Activated naive CD8-positive, alpha-beta T cell (primary cell): Measurements from ENCODE around the gene RIC8B.
A peak's percentile ranks its signal among the peaks of the same experiment; 100 is the strongest.
"Not testable (repeated sequence)": the region's sequence is repeated elsewhere in the genome, so short reads cannot be mapped to it uniquely, and the experiment has no call there.

Source experiments
- H3K27ac Mint-ChIP-seq: one replicate; pipeline ENCODE4 v1.8.0; 2021; ENCODE audit warnings: mixed read lengths
- H3K27me3 Mint-ChIP-seq: one replicate; pipeline ENCODE4 v1.8.0; 2021; ENCODE audit warnings: mixed read lengths
- H3K36me3 Mint-ChIP-seq: one replicate; pipeline ENCODE4 v1.8.0; 2021; ENCODE audit warnings: mixed read lengths
- H3K4me1 Mint-ChIP-seq: one replicate; pipeline ENCODE4 v1.8.0; 2021; ENCODE audit warnings: low read depth, mixed read lengths
- H3K4me3 Mint-ChIP-seq: one replicate; pipeline ENCODE4 v1.8.0; 2021; ENCODE audit warnings: mild to moderate bottlenecking, mixed read lengths
- H3K9me3 Mint-ChIP-seq: one replicate; pipeline ENCODE4 v1.8.0; 2021; ENCODE audit warnings: low read depth, mixed read lengths

RIC8B gene

DNA sequence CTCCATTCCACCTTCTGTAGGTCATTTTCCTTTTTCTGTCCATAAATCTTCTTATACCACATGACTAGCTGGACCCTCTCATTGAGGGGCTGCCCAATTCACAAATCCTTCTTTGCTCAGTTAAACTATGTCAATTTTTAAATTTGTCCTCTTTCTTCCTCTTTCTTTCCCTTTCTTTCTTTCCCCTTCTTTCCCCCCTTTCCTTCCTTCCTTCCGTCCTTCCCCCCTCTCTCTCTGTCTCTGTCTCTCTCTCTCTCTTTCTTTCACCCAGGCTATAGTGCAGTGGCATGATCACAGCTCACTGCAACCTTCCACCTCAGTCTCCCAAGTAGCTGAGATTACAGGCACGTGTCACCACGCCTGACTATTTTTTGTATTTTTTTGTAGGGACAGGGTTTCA lies 134.1 kb downstream of the RIC8B start:
- Mint-ChIP-seq H3K27ac (no peak overlapping the region), H3K4me3 (no peak overlapping the region), H3K27me3 (peaks cover 14% of the 10 kb centered on the region), H3K9me3 (no peaks in the 10 kb centered on the region), H3K36me3 (peaks cover 6% of the 10 kb centered on the region), H3K4me1 (peaks cover 14% of the 10 kb centered on the region)

DNA sequence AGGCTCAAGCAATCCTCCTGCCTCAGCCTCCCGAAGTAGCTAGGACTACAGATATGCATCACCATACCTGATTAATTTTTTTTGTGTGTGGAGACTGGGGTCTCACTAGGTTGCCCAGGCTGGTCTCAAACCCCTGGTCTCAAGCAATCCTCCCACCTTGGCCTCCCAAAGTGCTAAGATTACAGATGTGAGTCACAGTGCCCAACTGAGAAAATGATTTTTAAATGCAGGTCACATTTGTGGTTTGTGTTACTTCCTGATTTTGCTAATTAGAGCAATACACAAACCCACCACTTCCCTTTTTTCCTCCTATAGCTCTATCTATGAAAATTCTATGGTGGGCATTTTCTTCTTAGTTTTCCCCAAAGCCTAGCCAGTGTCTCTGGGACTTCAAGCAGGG lies 135.7 kb downstream of the RIC8B start:
- H3K27me3 Mint-ChIP-seq = peaks cover 12% of the 10 kb centered on the region
- H3K27ac Mint-ChIP-seq = no peak overlapping the region
- H3K9me3 Mint-ChIP-seq = no peaks in the 10 kb centered on the region
- H3K4me3 Mint-ChIP-seq = no peak overlapping the region
- H3K4me1 Mint-ChIP-seq = peaks cover 19% of the 10 kb centered on the region
- H3K36me3 Mint-ChIP-seq = peaks cover 4% of the 10 kb centered on the region

DNA sequence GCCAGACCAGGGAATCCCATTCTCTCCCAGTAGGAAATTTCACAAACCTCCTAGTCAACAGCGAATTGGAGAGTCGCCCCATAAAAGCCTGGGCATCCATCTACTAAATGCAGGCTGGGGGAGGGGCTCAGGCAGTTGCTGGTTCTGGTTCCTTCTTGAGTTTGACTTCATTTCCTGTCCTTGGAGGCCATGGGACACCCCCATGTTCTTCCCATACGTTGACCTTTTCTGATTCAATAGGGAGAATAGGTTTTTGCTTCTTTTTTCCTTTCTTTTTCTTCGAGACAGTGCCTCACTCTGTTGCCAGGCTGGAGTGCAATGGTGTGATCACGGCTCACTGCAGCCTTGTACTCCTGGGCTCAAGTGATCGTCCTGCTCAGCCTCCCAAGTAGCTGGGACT lies 137.1 kb downstream of the RIC8B start:
- H3K27ac Mint-ChIP-seq = no peak overlapping the region
- peaks cover 8% of the 10 kb centered on the region for H3K27me3 Mint-ChIP-seq
- peaks cover 4% of the 10 kb centered on the region for H3K36me3 Mint-ChIP-seq

DNA sequence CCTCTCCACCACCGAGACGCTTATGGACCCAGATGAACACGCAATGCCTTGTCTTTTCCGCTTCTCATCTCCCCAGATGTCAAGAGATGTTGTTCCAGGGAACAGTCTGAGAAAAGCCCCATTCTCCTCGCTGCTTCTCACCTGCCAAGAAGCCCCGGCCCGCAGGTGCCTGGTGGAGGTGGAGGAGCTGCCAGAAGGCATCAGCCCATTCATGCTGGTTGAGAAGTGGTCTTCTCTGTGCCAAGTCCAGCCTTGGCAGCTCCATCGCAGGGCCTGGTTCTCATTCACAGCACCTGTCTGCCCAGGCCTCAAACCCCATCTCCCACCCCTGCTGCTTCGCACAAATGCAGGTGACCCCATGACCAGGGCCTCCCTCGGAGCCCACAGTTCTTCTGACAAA lies 139.0 kb downstream of the RIC8B start:
- Mint-ChIP-seq H3K4me3 (no peak overlapping the region), H3K36me3 (no peaks in the 10 kb centered on the region), H3K27me3 (no peaks in the 10 kb centered on the region), H3K27ac (no peak overlapping the region), H3K9me3 (no peaks in the 10 kb centered on the region), H3K4me1 (peaks cover 24% of the 10 kb centered on the region)

More for the DNA sequence above, 137.1 kb downstream of the RIC8B start:
- no peak overlapping the region for H3K4me3 Mint-ChIP-seq
- peaks cover 25% of the 10 kb centered on the region for H3K4me1 Mint-ChIP-seq
- no peaks in the 10 kb centered on the region for H3K9me3 Mint-ChIP-seq

DNA sequence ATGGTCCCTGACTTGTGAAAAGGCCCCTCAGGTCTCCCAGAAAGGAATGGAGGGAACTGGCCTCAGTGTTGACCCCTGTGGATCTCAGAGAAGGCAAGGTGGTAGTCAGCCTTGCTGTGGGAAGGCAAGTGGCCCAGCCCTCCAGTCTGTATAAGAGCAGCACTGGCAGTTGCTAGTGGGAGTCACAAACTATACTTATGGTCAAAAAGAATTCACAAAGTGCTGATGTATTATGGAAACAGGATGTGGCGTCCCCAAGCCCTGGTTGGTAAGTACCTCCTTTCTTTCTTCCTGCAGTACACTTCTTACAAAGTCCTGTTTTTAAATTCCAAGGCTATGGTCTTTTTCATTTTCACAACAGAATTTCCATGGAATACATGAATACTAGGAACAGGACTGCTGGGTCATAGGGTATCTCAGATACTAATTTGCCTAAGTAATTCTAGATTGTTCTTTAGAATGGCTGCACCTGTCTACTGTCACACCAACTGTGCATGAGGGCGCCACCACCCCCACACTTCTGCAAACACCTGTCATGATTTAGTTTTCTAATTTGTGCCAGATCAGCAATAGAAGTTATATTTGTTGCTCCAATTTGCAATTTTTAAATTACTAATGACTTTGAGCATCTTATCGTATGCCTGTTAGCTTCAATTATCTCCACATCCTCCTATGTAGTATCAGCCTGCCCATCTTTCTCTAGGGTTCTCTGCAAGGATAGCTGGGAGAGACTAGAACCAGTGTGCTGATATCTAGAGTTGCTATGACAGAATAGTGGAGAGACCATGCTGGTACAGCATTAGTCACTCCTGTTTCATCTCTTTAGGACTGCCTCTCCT lies 140.5 kb downstream of the RIC8B start:
- Mint-ChIP-seq H3K4me1 (peaks cover 25% of the 10 kb centered on the region), H3K27me3 (peaks cover 3% of the 10 kb centered on the region), H3K36me3 (no peaks in the 10 kb centered on the region), H3K9me3 (no peaks in the 10 kb centered on the region), H3K4me3 (no peak overlapping the region), H3K27ac (peak overlapping the region; percentile 25)

DNA sequence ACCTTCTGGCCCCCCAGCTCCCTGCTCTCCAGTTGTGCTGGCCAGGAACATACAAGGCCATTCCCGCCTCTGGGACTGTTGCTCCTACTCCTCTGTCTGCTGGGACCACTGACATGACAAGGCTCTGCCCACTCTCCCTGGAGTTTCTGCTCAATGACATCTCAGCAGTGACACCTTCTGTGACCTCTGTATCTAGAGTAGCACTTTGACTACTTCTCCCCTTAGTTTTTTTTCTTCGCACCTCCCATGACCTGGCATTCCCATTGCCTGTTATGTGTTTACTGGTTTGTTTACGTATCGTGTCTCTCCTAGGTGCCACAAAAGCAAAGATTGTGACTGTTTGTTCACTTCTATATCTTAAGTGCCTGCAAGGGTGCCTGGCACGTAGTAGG lies 141.1 kb downstream of the RIC8B start:
- Mint-ChIP-seq H3K27me3 (peaks cover 3% of the 10 kb centered on the region), H3K27ac (peak overlapping the region; percentile 25)

DNA sequence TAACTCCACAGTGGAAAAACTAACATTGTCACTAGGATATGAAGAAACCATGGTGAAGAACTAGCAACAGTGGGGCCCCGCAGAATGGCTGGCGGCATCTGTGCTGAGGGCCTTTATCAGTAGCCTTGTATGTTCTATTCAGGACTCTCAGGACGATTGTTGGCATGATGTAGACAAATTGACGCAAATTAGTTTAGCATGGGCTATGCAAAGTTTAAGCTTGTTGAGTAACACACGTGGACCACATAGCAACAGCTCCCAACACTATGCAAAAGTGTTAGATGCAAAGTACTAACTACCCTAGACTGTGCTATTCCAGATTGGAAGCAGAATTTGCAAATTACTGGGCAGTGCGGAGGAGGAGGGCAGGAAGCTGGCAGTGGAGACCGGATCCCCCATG lies 143.0 kb downstream of the RIC8B start:
- peaks cover 5% of the 10 kb centered on the region for H3K27me3 Mint-ChIP-seq
- H3K4me3 Mint-ChIP-seq = no peak overlapping the region
- H3K9me3 Mint-ChIP-seq = no peaks in the 10 kb centered on the region
- peaks cover 15% of the 10 kb centered on the region for H3K4me1 Mint-ChIP-seq
- no peak overlapping the region for H3K27ac Mint-ChIP-seq
- H3K36me3 Mint-ChIP-seq = no peaks in the 10 kb centered on the region

More for the DNA sequence above, 141.1 kb downstream of the RIC8B start:
- Mint-ChIP-seq H3K36me3 (no peaks in the 10 kb centered on the region), H3K4me1 (peaks cover 19% of the 10 kb centered on the region), H3K4me3 (no peak overlapping the region), H3K9me3 (no peaks in the 10 kb centered on the region)

DNA sequence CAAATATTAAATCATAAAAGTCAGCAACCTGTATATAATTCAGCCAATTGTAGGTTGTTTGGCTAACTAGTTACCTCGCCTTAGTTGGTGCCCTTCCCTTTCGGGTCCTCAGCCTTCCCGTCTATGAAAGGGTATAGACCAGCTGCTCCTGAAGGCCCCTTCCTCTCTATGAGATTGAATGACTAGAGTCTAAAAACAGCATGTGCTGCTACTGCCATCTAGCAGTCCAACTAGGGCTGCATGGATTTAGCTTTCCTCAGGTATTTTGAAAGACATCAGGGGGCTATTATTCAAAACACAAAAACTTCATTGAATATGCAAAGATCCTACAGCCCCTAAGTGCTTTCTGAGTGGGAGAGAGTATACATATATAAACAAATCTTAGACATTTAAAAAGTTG lies 144.3 kb downstream of the RIC8B start:
- H3K27me3 Mint-ChIP-seq = peaks cover 12% of the 10 kb centered on the region
- H3K27ac Mint-ChIP-seq = no peak overlapping the region

DNA sequence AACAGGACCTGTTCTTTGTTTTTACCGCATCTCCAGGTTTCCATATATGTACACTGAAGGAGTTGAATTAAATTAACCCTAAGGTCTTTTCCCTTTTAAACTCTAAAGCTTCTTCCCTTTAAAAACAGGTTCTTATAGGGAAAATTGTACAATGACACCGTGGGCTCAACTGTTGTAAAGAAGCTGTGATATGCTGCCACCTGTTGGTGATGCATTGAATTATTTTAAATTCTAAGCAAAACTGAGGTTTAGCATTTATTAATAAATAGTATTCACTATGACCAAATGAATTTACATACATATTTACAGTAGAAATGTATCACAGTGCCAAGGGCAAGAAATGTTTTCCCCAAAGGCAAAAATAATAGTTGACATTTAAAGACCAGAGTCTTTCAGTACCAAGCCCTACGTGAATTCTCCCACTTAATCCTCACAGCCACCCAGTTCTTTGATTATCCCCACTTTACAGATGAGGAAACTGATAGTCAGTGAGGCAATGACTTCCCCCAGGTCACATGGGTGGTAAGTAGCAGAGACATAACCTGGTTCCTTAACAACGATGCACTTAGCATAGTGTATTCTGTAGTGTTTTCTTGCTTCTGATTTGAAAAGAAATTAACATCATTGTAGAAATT lies 145.5 kb downstream of the RIC8B start:
- Mint-ChIP-seq H3K36me3 (no peaks in the 10 kb centered on the region), H3K9me3 (peaks cover 6% of the 10 kb centered on the region), H3K4me1 (peaks cover 10% of the 10 kb centered on the region), H3K4me3 (no peak overlapping the region), H3K27me3 (peaks cover 12% of the 10 kb centered on the region), H3K27ac (no peak overlapping the region)

More for the DNA sequence above, 144.3 kb downstream of the RIC8B start:
- H3K4me3 Mint-ChIP-seq = no peak overlapping the region
- H3K9me3 Mint-ChIP-seq = peaks cover under 1% of the 10 kb centered on the region
- H3K36me3 Mint-ChIP-seq = no peaks in the 10 kb centered on the region
- H3K4me1 Mint-ChIP-seq = peaks cover 15% of the 10 kb centered on the region

DNA sequence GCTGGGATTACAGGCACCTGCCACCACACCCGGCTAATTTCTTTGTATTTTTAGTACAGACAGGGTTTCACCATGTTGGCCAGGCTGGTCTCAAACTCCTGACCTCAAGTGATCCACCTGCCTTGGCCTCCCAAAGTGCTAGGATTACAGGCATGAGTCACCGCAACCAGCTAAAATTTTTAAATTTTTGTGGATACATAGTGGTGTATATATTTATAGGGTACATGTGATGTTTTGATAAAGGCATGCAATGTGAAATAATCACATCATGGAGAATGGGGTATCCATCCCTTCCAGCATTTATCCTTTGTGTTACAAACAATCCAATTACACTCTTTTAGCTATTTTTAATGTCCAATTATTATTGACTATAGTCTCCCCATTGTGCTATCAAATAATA lies 147.5 kb downstream of the RIC8B start:
- not testable (repeated sequence) for H3K4me1 Mint-ChIP-seq, H3K4me3 Mint-ChIP-seq, H3K36me3 Mint-ChIP-seq, H3K9me3 Mint-ChIP-seq, H3K27ac Mint-ChIP-seq
- peaks cover 12% of the 10 kb centered on the region for H3K27me3 Mint-ChIP-seq

DNA sequence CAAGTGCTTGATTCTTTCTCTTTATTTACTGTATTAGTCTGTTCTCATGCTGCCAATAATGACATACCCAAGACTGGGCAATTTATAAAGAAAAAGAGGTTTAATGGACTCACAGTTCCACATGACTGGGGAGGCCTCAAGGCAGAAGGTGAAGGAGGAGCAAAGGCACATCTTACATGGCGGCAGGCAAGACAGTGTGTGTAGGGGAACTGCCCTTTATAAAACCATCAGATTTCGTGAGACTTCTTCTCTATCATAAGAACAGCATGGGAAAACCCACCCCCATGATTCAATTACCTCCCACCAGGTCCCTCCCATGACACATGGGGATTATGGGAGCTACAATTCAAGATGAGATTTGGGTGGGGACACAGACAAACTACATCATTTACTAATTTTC lies 149.1 kb downstream of the RIC8B start:
- not testable (repeated sequence) for H3K4me1 Mint-ChIP-seq, H3K9me3 Mint-ChIP-seq, H3K36me3 Mint-ChIP-seq, H3K27ac Mint-ChIP-seq, H3K4me3 Mint-ChIP-seq
- peaks cover 14% of the 10 kb centered on the region for H3K27me3 Mint-ChIP-seq

DNA sequence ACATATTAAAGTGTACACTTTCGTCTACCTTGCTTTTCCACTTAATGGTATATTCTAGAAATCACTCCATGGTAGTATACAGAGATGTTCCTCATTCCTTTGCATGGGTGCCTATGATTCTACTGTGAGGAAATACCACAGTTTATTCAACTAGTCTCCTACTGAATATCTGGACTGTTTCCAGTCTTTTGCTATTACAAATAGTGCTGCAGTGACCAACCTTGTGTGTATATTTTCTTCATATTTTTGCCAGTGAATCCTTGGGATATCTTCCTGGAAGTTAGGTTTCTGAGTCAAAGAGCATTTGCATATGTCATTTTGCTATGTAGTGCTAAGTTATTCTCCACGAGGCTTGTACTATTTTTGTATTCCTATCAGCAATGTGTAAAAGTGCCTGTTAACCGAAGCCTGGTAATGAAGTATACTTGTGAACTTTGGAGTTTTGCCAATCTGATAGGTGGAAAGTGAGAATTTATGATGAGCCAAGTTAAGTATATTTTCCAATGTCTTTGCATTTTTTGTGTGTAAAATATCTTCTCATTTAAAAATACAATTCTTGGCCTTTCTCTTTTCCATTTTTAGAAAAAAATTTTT lies 149.9 kb downstream of the RIC8B start:
- peaks cover 1% of the 10 kb centered on the region for H3K4me1 Mint-ChIP-seq
- H3K36me3 Mint-ChIP-seq = no peaks in the 10 kb centered on the region
- H3K27me3 Mint-ChIP-seq = peaks cover 16% of the 10 kb centered on the region
- H3K4me3 Mint-ChIP-seq = no peak overlapping the region
- H3K27ac Mint-ChIP-seq = no peak overlapping the region
- H3K9me3 Mint-ChIP-seq = peaks cover 6% of the 10 kb centered on the region

DNA sequence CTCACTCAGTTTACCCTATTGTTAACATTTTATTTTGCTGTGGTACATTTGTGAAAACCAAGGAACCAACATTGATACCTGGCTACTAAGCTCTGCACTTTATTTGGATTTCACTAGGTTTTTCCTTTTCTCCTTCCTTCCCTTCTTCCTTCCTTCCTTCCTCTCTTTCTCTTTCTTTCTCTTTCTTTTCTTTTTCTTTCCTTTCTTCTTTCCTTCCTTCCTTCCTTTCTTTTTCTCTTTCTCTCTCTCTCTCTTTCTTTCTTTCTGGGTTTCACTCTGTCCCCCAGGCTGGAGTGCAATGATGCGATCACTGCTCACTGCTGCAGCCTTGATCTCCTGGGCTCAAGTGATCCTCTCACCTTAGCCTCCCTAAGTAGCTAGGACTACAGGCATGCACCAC lies 152.2 kb downstream of the RIC8B start:
- no peak overlapping the region for H3K27ac Mint-ChIP-seq
- H3K4me1 Mint-ChIP-seq = no peaks in the 10 kb centered on the region
- H3K27me3 Mint-ChIP-seq = peaks cover 20% of the 10 kb centered on the region
- no peak overlapping the region for H3K4me3 Mint-ChIP-seq
- no peaks in the 10 kb centered on the region for H3K36me3 Mint-ChIP-seq
- H3K9me3 Mint-ChIP-seq = peaks cover 6% of the 10 kb centered on the region

DNA sequence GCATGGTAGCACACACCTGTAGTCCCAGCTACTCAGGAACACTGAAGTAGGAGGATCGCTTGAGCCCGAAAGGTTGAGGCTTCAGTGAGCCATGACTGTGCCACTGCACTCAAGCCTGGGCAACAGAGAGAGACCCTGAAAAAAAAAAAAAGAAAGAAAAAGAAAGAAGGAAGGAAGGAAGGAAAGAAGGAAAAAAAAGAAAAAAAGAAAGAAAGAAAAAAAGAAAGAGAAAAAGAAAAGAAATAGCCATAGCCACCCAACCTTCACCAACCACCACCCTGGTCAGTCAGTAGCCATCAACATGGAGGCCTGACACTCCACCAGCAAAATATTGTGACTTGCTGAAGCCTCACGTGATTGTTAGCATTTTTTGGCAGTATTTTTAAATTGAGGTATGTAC lies 159.8 kb downstream of the RIC8B start:
- Mint-ChIP-seq H3K4me3 (no peak overlapping the region), H3K27ac (no peak overlapping the region), H3K9me3 (no peaks in the 10 kb centered on the region), H3K27me3 (peaks cover 7% of the 10 kb centered on the region), H3K36me3 (no peaks in the 10 kb centered on the region), H3K4me1 (no peaks in the 10 kb centered on the region)
